ENCODE results near the gene ACD.

Gene ACD

DNA sequence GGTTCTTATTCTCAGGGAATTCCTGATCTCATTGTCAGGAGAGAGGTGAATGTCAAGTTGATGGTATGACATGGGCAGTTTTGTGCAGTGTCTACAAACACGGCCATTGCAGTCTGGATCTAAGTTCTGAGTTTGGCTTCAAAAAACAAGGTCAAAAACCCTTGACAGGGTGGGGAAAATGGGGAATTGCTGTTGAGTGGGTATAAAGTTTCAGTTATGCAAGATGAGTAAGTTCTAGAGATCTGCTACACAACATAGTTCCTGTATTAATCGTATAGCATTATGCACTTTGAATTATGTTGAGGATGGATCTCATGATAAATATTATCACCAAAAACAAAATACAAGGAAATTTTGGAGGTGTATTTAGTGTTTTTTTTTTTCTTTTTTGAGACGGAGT is 51.7 kb downstream of the ACD start:
- no peak for DNase-seq (ENCODE audit: extremely low read depth, low read depth)
- TF ChIP-seq CTCF (IDR thresholded peaks at IDR 0.05; ENCODE audit: low read depth, low read length, missing control alignments): no peak
- no peak overlapping the region for H3K4me3 ChIP-seq (replicated peaks; ENCODE audit: low read depth, low read length)
